HG02763 (cell line): ENCODE measurements around the gene CLIC6.
"Not testable (repeated sequence)": the region's sequence is repeated elsewhere in the genome, so short reads cannot be mapped to it uniquely, and the experiment has no call there.

ENCODE experiments used
- ATAC-seq: cut with Tn5 transposase; IDR thresholded peaks from one replicate; pipeline ENCODE4 v1.9.1; 2021; ENCODE audit warnings: mild to moderate bottlenecking, moderate library complexity; ENCODE audit not compliant: unreplicated experiment

CLIC6 gene

GRCh38 chr21:34691390-34692032, 22.7 kb downstream of the CLIC6 start:
- ATAC-seq = no peak

DNA sequence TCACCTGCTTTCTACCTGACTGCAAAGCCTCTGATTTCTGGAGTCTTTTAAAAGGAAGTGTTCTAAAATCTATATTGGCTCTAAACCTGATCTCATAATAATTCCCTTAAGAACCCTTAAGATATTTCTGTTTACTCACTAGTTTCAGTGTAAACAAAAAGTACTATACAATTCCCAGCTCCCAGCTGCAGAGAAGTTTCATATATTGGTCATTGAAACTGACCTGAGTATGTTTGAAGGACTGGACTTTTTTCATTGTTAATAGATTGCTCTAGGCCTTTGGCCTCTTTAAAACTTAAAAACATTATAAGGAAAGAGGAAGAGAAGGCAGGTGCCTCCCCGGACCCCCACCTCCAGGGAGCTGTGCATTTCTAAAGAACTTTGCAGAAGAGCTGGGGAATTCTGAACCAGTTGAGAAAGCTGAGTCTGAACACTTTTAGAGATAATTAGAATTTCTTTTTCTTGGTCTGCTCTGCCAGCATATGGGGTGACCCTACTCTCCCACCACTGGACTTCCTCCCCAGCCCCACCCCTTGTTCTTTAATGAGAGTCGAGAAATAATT, 23.7 kb downstream of the CLIC6 start:
- no peak for ATAC-seq

DNA sequence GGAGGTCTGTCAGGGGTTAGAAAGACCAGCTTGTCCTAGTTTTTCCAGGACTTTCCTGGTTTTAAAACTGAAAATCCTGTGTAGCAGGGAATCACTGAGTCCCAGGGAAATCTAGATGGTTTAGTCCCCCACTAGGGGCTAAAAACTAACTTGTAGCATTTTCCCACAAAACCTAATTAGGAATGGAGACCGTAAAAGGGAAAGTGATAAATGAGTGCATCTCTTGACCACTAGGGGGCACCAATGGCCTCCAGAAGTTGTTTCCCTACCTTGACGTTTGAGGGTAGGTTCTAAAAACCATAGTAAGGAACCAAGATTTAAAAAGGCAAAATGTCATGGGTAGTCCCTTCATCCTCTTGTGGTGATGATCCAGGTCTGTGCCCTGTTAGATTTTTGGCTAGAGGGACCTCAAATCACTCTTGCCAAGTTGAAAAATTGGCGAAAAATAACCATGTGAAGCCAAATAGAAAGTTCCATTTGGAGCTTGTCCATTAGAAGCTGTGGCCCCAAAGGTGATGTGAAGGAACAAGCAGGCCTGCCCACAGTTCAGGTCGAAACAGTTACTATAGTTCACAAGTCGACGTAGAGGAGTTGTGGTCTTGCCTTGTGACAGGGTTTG, 24.5 kb downstream of the CLIC6 start:
- ATAC-seq = no peak

DNA sequence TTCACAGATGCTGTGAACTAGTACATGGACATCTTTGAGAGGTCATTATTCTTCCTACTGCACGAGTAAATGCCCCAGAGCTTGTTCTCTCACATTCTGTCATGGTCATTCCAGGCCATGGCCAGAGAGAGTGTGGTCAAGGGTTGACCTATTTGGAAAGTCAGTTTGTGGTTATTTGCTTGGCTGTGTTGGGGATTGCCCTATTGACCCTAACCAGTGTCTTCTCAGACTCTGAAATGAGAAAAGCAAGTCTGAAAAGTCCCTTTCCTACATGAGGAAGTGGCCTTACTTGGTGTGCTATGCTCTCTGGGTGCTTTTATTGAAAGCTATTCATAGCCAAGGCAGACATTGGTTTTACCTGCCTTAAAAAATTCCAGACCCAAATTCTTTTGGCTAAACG, 26.6 kb downstream of the CLIC6 start:
- peak; percentile 72 for ATAC-seq

DNA sequence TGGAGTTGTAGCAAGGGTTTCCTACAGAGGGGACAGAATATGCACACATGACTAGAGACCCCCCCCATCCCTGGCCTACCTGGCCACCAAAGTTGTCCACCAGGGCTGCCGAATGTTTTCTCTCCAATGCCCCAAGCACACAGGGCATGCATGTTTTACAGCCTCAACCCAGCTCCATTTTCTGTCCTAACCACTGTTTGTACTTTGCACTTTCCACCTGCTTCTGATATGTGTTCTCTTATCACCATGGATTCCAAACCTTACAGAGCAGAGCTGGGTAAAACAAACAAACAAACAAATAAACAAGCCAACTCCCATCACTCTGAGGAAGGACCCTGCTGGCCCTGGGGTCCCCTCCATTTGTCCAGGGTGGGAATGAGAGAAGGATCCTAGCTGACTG, 27.3 kb downstream of the CLIC6 start:
- no peak for ATAC-seq

GRCh38 chr21:34697826-34698225, 29.0 kb downstream of the CLIC6 start:
- no peak for ATAC-seq

GRCh38 chr21:34698270-34699015, 29.6 kb downstream of the CLIC6 start:
- no peak for ATAC-seq

- ATAC-seq = no peak
Observed at GRCh38 chr21:34700605-34701004, 31.8 kb downstream of the CLIC6 start.

- no peak for ATAC-seq
Observed at GRCh38 chr21:34701726-34702125, 32.9 kb downstream of the CLIC6 start.

DNA sequence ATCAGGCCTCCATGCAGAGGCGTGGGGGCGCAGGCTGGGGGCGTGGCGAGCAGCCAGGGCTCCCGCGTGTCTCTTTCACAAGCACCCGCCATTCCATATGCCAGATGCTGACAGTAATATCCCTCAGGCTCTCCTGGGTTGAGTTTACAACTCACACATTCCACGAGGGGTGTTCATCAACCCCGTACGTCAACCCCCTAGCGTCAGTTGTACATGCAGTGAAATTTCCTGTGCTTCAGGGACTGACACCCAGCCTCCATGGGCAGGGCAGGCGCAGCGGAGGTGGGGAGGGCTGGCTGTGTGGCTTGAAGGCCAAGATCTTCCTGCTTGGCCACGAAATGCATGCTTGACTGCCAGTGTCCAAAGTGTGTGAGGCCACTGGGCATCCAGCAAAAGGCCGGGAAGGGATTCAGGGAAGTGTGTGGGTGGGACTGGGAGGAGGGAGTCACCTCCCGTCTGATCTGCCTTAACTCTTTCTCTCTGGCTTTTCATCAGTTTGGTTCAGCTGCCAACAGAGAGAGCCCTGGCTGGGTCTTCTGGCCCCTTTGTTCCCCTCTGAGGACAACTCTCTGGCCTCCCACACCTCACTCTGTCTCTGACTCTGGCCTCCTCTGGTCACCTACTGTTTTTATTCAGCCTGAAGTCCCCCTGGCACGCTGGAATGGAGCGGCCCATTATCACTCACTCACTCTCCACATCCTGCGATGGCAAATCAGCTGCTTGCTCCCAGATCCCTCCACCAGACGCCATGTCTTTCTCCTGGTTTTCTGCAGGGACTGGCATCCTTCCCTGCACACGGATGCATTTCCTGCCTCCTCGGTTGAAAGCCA, 33.8 kb downstream of the CLIC6 start:
- ATAC-seq = no peak

DNA sequence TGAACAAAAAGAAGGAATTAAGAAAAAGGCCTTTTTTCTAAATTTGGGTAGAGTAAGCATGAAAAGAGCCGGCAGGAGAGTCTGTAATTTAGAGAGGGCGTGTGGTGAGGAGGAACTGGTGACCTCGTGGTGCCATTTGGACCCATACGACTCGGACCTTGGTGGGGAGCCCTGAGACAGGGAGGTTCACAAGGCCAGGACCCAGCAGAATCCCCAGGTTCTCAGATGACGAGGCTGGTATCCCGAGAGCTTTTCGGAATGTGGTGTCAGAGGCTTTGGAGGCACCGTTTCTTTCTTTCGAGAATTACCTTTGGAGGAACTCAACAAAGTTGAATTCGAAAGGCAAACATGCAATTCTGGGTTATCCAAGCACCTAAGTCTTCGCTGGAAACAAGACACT, 34.8 kb downstream of the CLIC6 start:
- no peak for ATAC-seq

DNA sequence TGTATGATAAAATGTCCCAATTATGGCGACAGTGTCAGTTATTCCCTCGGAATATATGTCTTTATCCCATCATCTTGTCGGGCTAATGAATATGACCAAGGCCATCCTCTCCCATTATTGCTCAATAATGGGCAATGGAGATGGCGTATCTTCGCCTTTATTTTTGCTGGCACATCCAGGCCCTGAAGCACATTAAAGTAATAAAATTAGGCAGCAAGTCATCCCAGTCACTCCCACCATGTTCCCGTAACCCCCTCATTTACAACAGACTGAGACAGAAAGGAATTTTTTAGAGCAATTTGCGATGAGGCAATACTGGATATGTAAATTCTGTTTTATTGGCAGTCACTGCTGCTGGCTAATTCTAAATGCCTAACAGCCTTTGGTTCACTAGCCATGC, 35.3 kb downstream of the CLIC6 start:
- no peak for ATAC-seq

DNA sequence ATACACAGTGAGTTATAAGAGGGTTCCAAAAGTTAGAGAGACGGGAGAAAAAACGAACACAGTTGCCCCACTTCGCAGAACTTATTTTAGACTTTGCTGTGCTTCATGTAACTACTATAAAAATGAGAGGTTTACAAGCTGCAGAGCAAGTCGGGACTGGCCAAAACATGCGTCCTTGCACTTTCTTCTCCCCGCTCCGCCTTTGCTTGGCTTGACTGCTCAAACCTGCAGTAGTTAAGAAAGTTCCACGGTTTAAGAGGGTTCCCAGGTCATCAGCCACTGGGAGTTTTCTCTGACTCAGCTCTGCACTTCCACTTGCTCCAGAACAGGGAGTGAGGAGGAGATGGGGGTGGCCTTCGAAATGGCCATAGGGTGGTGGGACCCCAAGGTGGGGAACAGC, 36.2 kb downstream of the CLIC6 start:
- no peak for ATAC-seq

DNA sequence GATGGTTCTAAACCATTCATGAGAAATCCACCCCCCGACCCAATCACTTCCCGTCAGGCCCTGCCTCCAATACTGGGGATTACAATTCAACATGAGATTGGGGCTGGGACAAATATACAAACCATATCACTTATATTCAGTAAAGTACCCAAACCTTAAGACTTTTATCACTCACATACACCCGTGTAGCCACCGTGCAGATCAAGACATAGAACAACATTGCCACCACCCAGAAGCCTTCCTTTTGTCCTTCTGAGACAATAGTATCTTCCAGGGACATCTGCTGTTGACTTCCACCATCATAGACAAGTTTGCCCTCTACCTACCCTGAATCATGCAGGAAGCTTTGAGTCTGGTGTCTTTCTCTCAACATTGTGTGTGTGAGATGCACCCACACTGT, 37.5 kb downstream of the CLIC6 start:
- no peak for ATAC-seq

GRCh38 chr21:34707876-34708325, 39.1 kb downstream of the CLIC6 start:
- peak; percentile 92 for ATAC-seq

GRCh38 chr21:34713621-34714020, 44.8 kb downstream of the CLIC6 start:
- no peak for ATAC-seq

DNA sequence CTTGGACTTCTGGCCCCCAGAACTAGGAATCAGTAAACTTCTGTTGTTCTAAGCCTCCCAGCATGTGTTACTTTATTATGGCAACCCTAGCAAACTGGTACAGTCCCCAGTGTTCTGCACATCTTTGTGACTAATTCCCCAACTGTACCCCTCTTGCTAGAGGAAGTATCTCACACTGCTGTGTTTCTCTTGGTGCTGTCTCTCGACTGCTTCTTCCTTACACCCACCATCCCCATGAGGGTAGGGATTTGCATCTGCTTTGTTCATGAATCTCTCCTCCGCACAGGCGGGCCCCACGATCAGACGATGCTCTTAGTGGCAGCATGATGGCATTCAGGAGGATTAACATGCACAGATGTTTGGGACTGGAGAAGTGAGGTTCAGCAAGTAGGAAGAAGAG, 46.7 kb downstream of the CLIC6 start:
- ATAC-seq = no peak

DNA sequence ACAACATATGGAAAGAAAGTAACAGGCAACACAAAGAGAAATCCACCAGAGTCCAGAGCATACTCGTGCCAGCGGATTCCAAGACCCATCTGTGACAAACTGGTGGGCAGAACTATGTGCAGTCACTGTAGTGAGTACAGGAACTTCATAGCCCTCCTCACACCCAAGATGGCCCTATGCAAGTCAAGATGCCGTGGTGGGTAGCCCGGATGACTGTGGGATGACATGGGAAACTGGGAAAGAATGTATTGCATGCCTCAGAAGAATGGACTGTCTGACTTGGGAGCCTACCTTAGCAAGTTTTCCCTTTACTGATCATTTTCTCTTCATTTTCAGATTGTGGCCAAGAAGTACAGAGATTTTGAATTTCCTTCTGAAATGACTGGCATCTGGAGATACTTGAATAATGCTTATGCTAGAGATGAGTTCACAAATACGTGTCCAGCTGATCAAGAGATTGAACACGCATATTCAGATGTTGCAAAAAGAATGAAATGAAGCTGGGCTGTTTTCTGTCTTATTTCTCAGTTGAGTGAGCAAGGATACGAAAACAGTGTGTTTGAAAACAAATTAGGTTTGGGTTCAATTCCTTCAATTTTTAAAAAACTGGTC, 47.3 kb downstream of the CLIC6 start:
- no peak for ATAC-seq

GRCh38 chr21:34718529-34718928, 49.7 kb downstream of the CLIC6 start:
- ATAC-seq = not testable (repeated sequence)

- no peak for ATAC-seq
Observed at GRCh38 chr21:34722684-34723300, 54.0 kb downstream of the CLIC6 start.
